Stimulated activated CD4-positive, alpha-beta T cell treated with anti-CD3 and anti-CD28 coated beads, TNF-alpha, amount 100 ng/mL, for 4 hours (primary cell): Measurements from ENCODE around the gene ZNF100.
"Not testable (repeated sequence)": the region's sequence is repeated elsewhere in the genome, so short reads cannot be mapped to it uniquely, and the experiment has no call there.

Experiments
- DNase-seq, 3 experiments: peaks; one replicate each; pipeline ENCODE4 v3.0.0-alpha.2; 2020; ENCODE audit warnings: low read depth in 3 of 3

ZNF100 gene

DNA sequence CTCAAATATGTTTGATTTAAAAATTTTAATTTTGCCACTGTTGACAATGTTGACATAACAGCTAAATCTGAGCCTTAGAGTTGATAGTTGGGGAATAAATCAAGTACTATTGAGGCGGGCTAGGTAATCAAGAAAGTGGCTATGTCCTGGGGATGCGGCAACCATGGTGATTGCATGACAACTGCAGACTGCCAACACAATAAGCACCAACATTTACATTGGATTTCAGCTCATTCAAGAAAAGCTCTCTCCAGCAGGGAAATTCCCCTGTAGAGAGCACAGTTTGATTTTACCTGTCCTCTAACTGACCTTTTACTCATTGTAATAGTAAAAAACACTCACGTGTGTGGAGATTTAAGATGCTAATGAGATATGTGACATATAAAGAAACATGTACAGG, 63.1 kb downstream of the ZNF100 start:
- no peak for DNase-seq

- no peak for DNase-seq
These were observed 68.2 kb downstream of the ZNF100 start for GRCh38 chr19:21699197-21699596.

DNA sequence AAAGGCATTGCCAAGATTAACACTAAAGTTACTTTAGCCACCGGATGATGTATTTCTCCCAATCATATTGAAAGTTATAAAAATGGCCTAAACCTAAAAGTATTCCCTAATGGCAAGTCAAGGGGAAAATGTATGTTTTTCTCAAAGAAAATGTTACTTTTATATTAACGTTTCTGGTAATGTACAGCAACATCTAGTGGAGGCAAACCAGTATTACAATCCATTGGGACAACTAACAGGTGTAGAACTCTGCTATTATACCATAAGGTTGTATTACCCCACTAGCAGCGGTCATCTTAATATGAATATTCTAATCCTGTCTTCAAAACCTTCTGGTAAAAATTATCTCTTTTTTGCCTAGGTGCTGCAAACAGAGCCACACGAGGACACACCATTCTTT, 69.2 kb downstream of the ZNF100 start:
- no peak for DNase-seq

GRCh38 chr19:21697698-21698097, 69.7 kb downstream of the ZNF100 start:
- DNase-seq, result no peak

- DNase-seq, result no peak
These were observed 73.0 kb downstream of the ZNF100 start for GRCh38 chr19:21694171-21694906.

- no peak for DNase-seq
These were observed 74.0 kb downstream of the ZNF100 start for GRCh38 chr19:21693399-21693798.

DNA sequence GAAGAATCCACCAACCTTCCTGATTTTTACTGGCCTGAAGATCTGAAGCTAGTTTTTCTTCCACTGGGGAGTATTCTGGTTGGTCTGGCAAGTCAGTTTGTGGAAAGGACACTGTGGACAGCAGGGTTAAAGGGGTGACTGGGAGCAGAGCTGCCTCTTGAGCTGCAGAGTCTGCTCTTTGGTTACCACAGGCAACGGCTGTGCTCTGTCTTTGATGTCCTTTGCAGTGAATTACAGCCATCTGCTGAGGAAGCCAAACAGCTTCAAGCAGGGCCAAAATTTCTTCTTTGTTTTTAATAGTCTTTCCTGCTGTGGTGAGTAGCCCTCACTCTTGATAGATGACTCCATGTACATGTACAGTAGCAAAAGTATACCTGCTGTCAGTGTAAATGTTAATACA, 75.7 kb downstream of the ZNF100 start:
- DNase-seq, result no peak

DNA sequence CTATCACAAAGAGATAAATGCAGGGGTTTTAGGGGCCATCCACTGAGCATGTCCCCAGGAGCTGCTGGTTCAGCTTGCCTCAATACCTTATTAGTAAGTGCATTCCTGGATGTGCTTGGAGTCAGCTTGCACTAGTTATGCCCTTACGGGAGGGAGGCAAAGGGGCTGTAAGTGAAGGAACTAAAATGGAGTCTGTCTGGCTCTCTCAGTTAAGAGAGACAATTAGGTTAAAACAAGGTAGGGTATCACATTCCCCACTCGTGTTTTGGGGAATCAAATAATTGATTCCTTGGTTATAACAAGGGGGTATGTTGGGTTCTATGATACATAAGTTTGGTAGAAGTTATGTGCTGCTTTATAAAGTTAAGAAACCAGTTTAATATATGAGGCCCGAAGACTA, 78.9 kb downstream of the ZNF100 start:
- no peak for DNase-seq

DNA sequence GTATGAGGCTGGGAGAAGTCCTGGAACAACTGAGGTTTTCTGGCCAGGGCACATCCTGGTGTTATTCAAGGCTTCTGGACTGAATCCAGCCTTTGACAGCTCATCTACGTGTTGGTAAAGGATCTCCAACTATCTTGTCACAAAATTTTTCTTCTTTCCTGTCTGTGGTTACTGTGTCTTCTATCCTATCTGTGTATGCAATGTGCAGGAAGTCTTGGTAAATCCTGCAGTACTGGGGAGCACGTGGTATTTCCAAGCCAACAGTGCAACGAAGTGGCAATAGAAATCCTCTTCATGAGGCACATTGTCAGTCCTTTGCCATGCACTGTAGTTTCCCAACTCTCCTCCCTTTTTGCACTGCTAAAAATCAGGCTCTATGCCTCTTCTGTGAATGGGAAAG, 86.7 kb downstream of the ZNF100 start:
- no peak for DNase-seq

- DNase-seq, result no peak
These were observed 87.4 kb downstream of the ZNF100 start for GRCh38 chr19:21680026-21680425.

DNA sequence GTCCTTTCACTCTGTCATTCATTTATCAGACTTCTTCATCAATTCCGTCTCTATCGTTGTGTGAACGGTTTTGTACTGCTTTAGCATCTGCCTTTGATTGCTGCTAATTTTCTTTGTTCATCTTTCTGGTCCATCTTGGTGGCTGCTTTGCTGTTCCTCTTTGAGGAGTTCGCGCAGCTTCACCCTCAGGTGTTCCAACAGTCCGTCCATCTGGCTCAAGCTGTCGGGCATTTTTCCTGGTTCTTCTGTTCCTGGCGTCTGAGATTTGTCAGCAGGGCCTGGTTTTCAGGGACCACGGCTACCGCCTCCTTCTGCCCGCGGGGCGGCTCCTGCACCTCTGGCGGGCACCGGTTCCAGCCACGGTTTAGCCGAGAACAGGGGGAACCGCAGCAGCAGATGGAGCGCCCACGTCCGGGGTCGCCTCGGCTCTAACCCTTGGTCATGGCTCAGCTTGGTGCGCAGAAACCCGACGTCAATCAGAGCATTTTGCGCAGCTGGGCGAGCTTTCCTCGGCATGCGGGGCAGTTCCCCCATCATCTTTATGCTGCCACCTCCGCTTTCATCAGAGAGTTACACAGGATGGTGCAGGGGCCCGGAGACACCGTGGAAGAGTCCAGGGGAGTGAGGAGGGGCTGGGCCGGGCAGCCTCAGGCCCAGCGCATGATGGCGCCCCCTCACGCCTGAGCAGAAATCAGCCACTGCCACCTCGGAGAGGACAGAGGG, 89.5 kb downstream of the ZNF100 start:
- no peak for DNase-seq

GRCh38 chr19:21674454-21674853, 92.9 kb downstream of the ZNF100 start:
- DNase-seq, result no peak

GRCh38 chr19:21673479-21673878, 93.9 kb downstream of the ZNF100 start:
- not testable (repeated sequence) for DNase-seq
